GM12878 (cell line): Measurements from ENCODE around the gene TMEM214.

Experiments used
- BRCA1 ChIP-seq: IDR thresholded peaks from 2 replicates; pipeline ENCODE4 v1.6.1; 2011; ENCODE audit warnings: low read depth, low read length, improper control_type of control experiment
- CHD1 ChIP-seq: IDR thresholded peaks from 2 replicates; pipeline ENCODE4 v1.6.1; 2012; ENCODE audit warnings: low read depth, low read length, improper control_type of control experiment
- CTCF ChIP-seq, 3 experiments: IDR thresholded peaks in 2 of 3; conservative IDR thresholded peaks in 1 of 3; 2 replicates each; pipeline ENCODE4 v1.5.1; 2011; ENCODE audit warnings: low read depth in 3 of 3, low read length in 3 of 3, mild to moderate bottlenecking in 3 of 3, control low read depth in 2 of 3, moderate library complexity in 2 of 3, inconsistent platforms in 1 of 3, mixed read lengths in 1 of 3; ENCODE audit not compliant: control insufficient read depth in 2 of 3, insufficient read depth in 1 of 3; ENCODE audit errors: extremely low read depth in 1 of 3
- EGR1 ChIP-seq, 2 experiments: IDR thresholded peaks; 1 replicate in 1 of 2; 2 replicates in 1 of 2; pipeline ENCODE4 v1.6.1; 2011 to 2012; ENCODE audit warnings: low read depth in 2 of 2, low read length in 2 of 2, borderline replicate concordance in 1 of 2, mild to moderate bottlenecking in 1 of 2, moderate library complexity in 1 of 2
- FOXM1 ChIP-seq: IDR thresholded peaks from 2 replicates; pipeline ENCODE4 v1.6.1; 2012; ENCODE audit warnings: low read depth, mild to moderate bottlenecking, inconsistent platforms, low read length, moderate library complexity
- HDAC2 ChIP-seq: fragments of 200-600 bp; sonication (generic); IDR thresholded peaks from 2 replicates; pipeline ENCODE4 v1.6.1; 2017
- JUND ChIP-seq: IDR thresholded peaks from 2 replicates; pipeline ENCODE4 v1.6.1; 2012; ENCODE audit warnings: low read depth, mild to moderate bottlenecking, low read length, improper control_type of control experiment, moderate library complexity
- LARP7 ChIP-seq: fragments of 450-650 bp; IDR thresholded peaks from 2 replicates; pipeline ENCODE4 v1.6.1; 2017; ENCODE audit warnings: mild to moderate bottlenecking
- MAX ChIP-seq: IDR thresholded peaks from 2 replicates; pipeline ENCODE4 v1.6.1; 2012; ENCODE audit warnings: low read depth, low read length, improper control_type of control experiment
- MXI1 ChIP-seq: fragments of 150-350 bp; IDR thresholded peaks from 2 replicates; pipeline ENCODE4 v1.6.1; 2011; ENCODE audit warnings: low read depth, mild to moderate bottlenecking, inconsistent platforms, low read length, improper control_type of control experiment
- NFYB ChIP-seq: IDR thresholded peaks from 2 replicates; pipeline ENCODE4 v1.6.1; 2011; ENCODE audit warnings: low read depth, mild to moderate bottlenecking, low read length, improper control_type of control experiment, moderate library complexity; ENCODE audit not compliant: insufficient read depth
- REST ChIP-seq: IDR thresholded peaks from 2 replicates; pipeline ENCODE4 v1.6.1; 2012; ENCODE audit warnings: mild to moderate bottlenecking, low read depth, low read length
- RFX5 ChIP-seq: IDR thresholded peaks from 2 replicates; pipeline ENCODE4 v1.6.1; 2011; ENCODE audit warnings: low read depth, low read length, improper control_type of control experiment
- TF ChIP-seq, protein P1 (sequence below): fragments of 450-650 bp; IDR thresholded peaks from 2 replicates; pipeline ENCODE4 v1.6.1; 2016; ENCODE audit warnings: mild to moderate bottlenecking

GRCh38 chr2:27021253-27022049 lies 11.3 kb upstream of the TMEM214 start:
- no peak for TF ChIP-seq RFX5
- no peak for TF ChIP-seq LARP7
- TF ChIP-seq CTCF (IDR thresholded peaks at IDR 0.05 in 2 of 3, conservative IDR thresholded peaks at IDR 0.05 in 1 of 3; ENCODE audit: control insufficient read depth in 2 of 3, extremely low read depth in 1 of 3, insufficient read depth in 1 of 3, low read depth in 3 of 3, low read length in 3 of 3) = no peak
- TF ChIP-seq, protein P1, sequence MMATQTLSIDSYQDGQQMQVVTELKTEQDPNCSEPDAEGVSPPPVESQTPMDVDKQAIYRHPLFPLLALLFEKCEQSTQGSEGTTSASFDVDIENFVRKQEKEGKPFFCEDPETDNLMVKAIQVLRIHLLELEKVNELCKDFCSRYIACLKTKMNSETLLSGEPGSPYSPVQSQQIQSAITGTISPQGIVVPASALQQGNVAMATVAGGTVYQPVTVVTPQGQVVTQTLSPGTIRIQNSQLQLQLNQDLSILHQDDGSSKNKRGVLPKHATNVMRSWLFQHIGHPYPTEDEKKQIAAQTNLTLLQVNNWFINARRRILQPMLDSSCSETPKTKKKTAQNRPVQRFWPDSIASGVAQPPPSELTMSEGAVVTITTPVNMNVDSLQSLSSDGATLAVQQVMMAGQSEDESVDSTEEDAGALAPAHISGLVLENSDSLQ = no peak
- TF ChIP-seq MXI1 = no peak
- no peak for TF ChIP-seq NFYB
- TF ChIP-seq REST = no peak
- TF ChIP-seq MAX = no peak
- no peak for TF ChIP-seq EGR1 (IDR thresholded peaks at IDR 0.05; ENCODE audit: borderline replicate concordance in 1 of 2, low read depth in 2 of 2, low read length in 2 of 2)
- TF ChIP-seq JUND = no peak
- no peak for TF ChIP-seq BRCA1
- no peak for TF ChIP-seq FOXM1
- TF ChIP-seq HDAC2 = no peak
- no peak for TF ChIP-seq CHD1
